Kidney (tissue), 14 donors: Measurements from ENCODE around the gene NABP2. TPM values are rescaled to one million over a fixed set of nuclear protein-coding genes. Genes with fewer than 3 reads are reported as not detected.
A peak's percentile ranks its signal among the peaks of the same experiment; 100 is the strongest.

Source experiments
- DNase-seq, 5 donors: peaks; one replicate each; pipeline ENCODE4 v3.0.0-alpha.2; 2013 to 2020
- FAIRE-seq: peaks from 2 replicates; lab custom pipeline; 2012; peaks lifted over from hg19 to GRCh38; lab: Jason Lieb, UNC
- H3K27ac ChIP-seq, 2 donors: one replicate each; pipeline ENCODE4 v1.7.0; 2013; ENCODE audit warnings: low read depth in 2 of 2, low read length in 2 of 2, inconsistent platforms in 1 of 2
- H3K27me3 ChIP-seq: one replicate; pipeline ENCODE4 v1.7.1; 2013; ENCODE audit warnings: low read length, inconsistent platforms; ENCODE audit not compliant: control insufficient read depth, insufficient read depth
- H3K36me3 ChIP-seq, 3 donors: one replicate each; pipeline versions ENCODE4 v1.7.0 to v1.7.1; 2013; ENCODE audit warnings: low read length in 3 of 3, control low read depth in 1 of 3, inconsistent platforms in 1 of 3; ENCODE audit not compliant: insufficient read depth in 3 of 3, control insufficient read depth in 2 of 3
- H3K4me1 ChIP-seq, 3 donors: one replicate each; pipeline versions ENCODE4 v1.7.0 to v1.7.1; 2013; ENCODE audit warnings: low read length in 3 of 3, inconsistent platforms in 1 of 3, low read depth in 1 of 3; ENCODE audit not compliant: control insufficient read depth in 2 of 3, insufficient read depth in 2 of 3
- H3K4me3 ChIP-seq, 3 donors: one replicate each; pipeline versions ENCODE4 v1.7.0 to v1.8.1; 2013; ENCODE audit warnings: low read length in 3 of 3, control low read depth in 1 of 3, inconsistent platforms in 1 of 3
- H3K9ac ChIP-seq, 3 donors: one replicate each; pipeline versions ENCODE4 v1.7.0 to v1.7.1; 2013; ENCODE audit warnings: low read length in 3 of 3, control low read depth in 1 of 3, inconsistent platforms in 1 of 3
- H3K9me3 ChIP-seq, 3 donors: one replicate each; pipeline versions ENCODE4 v1.7.0 to v1.7.1; 2013; ENCODE audit warnings: low read length in 3 of 3, control low read depth in 1 of 3, inconsistent platforms in 1 of 3; ENCODE audit not compliant: control insufficient read depth in 2 of 3, insufficient read depth in 1 of 3
- intact Hi-C: fragments of 100-400 bp; cut with DNase I; formaldehyde crosslinking; loops from one replicate; pipeline ENCODE4 v1.11.1; 2022
- polyA plus RNA-seq: library from polyadenylated mRNA; stranded (reverse); fragments of 350-450 nt; fragmentation: Illumina TruSeq; extraction: RNeasy Lipid Tissue Mini Kit (QIAGEN cat#74804); gene quantifications from one replicate; pipeline ENCODE4 v1.2.3, GENCODE V29; 2014; ENCODE audit warnings: low read depth, low replicate concordance; ENCODE audit not compliant: insufficient read depth
- total RNA-seq: library from RNA; stranded (reverse); fragmentation: NEBNext Ultra II Directional; extraction: Animal tissue kit (Norgen Biotek cat#: 25700); gene quantifications from one replicate; pipeline ENCODE4 v1.2.1, GENCODE V29; 2021
- TF ChIP-seq, protein P1 (sequence below): IDR thresholded peaks from 3 replicates; pipeline ENCODE4 v1.5.1; 2012; ENCODE audit warnings: mild to moderate bottlenecking, moderate library complexity, borderline replicate concordance; ENCODE audit not compliant: insufficient read depth; ENCODE audit errors: extremely low read depth
- donor health status: control.
- donor health status: control.
- donor health status: control.
- donor health status: control.
- donor health status: control.
- donor health status: DM: yes; HTN: yes; CAD: no.
- donor health status: Normal renal cell carcinoma (clear cell type).

NABP2 gene
- total and polyA plus RNA-seq, 2 donors from 2014 or later = 31.0 to 42.3 TPM

DNA sequence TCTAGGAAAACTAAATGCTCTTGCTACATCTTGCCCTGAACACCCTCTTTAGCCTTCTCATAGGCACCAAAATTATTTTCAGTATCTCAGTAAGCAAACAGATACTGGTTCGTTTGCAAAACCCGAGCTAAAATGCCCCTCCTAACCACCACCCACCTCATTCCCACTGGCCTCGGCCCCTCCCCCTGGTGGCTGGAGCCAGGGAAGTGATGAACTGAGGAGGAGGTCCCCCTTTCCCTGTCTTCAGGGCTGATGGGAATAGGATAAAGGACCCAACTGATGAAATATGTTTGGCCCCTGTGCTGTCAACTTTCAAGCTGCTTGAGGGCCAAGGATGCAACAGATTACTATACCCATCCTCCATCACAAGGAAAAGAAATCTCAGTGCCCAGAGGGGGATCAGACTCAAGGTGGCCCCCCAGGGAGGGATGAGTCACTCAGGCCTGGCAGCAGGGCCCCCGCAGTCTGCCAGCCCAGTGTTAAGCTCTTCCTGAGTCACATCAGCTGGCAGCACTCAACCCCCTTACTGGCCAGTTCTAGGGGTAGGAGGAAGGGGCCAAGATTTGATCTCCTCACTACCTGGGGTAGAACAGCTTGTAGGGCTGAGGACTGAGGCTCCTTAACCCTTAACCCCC lies 32.3 kb downstream of the NABP2 start:
- Histone ChIP-seq H3K4me1 (peaks cover 4 to 13% (median 10%) of the 10 kb centered on the region in 3 donors), H3K4me3 (peak overlapping the region in 1 of 3 donors; percentile 87), H3K27ac (no peak overlapping the region), H3K27me3 (no peaks in the 10 kb centered on the region), H3K9me3 (no peaks in the 10 kb centered on the region), H3K36me3 (peaks cover 19 to 49% (median 36%) of the 10 kb centered on the region in 3 donors), H3K9ac (peak overlapping the region in 1 of 3 donors; percentile 48)
- intact Hi-C loops = no loop called here
- FAIRE-seq = no peak
- TF ChIP-seq, protein P1, sequence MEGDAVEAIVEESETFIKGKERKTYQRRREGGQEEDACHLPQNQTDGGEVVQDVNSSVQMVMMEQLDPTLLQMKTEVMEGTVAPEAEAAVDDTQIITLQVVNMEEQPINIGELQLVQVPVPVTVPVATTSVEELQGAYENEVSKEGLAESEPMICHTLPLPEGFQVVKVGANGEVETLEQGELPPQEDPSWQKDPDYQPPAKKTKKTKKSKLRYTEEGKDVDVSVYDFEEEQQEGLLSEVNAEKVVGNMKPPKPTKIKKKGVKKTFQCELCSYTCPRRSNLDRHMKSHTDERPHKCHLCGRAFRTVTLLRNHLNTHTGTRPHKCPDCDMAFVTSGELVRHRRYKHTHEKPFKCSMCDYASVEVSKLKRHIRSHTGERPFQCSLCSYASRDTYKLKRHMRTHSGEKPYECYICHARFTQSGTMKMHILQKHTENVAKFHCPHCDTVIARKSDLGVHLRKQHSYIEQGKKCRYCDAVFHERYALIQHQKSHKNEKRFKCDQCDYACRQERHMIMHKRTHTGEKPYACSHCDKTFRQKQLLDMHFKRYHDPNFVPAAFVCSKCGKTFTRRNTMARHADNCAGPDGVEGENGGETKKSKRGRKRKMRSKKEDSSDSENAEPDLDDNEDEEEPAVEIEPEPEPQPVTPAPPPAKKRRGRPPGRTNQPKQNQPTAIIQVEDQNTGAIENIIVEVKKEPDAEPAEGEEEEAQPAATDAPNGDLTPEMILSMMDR = no peak
- no peak for DNase-seq

DNA sequence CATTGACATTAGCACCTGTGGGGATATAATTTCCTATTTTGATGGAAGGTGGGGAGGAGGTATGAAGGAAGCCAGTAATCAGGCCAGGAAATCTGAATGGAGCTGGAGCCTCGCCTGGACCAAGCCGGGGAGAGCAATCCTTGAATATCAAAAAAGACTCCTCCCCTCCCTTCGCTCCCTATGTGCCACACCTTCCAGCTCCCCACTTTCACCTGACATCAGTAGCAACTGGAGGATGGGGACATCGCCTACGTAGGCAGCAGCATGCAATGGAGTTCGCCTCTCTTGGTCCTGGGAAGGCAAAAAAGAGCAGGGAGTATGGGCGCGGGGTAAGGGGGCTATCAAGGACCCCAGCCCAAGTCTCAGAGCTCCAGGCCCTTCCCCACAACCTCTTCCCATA lies 32.9 kb downstream of the NABP2 start:
- intact Hi-C loops = no loop called here
- Histone ChIP-seq H3K9ac (peak overlapping the region; percentile 48 to 61 (median 57)), H3K9me3 (no peaks in the 10 kb centered on the region), H3K4me3 (peak overlapping the region; percentile 76 to 87 (median 80)), H3K36me3 (peaks cover 18 to 43% (median 30%) of the 10 kb centered on the region in 3 donors), H3K27ac (no peak overlapping the region), H3K27me3 (no peaks in the 10 kb centered on the region), H3K4me1 (peaks cover 4 to 13% (median 10%) of the 10 kb centered on the region in 3 donors)
- DNase-seq (no peak), FAIRE-seq (no peak)
- TF ChIP-seq, protein P1 = no peak

GRCh38 chr12:56257491-56258067 lies 33.4 kb downstream of the NABP2 start:
- Histone ChIP-seq H3K4me1 (peaks cover 4 to 13% (median 10%) of the 10 kb centered on the region in 3 donors), H3K36me3 (peaks cover 14 to 38% (median 25%) of the 10 kb centered on the region in 3 donors), H3K9ac (peak overlapping the region; percentile 48 to 61 (median 57)), H3K27ac (peak overlapping the region; percentile 63 to 65), H3K9me3 (no peaks in the 10 kb centered on the region), H3K27me3 (no peaks in the 10 kb centered on the region), H3K4me3 (peak overlapping the region; percentile 76 to 87 (median 80))
- peak in 3 of 5 donors; percentile 50 to 71 (median 64) for DNase-seq
- FAIRE-seq = no peak
- intact Hi-C loops = no loop called here
- TF ChIP-seq, protein P1 = no peak
